K562 (cell line): ENCODE results near the gene DCAF10. TPM values are rescaled to one million over a fixed set of nuclear protein-coding genes. Genes with fewer than 3 reads are reported as not detected.

Experiments used
- ATAC-seq: fragments of 200-7000 bp; cut with Tn5 transposase; 3 replicates; pipeline ENCODE4 v1.9.1; 2020; ENCODE audit warnings: moderate library complexity
- BruUV-seq: library from RNA; stranded (reverse); fragments of 400-500 nt; replicated peaks from 2 replicates; lab custom pipeline; 2021; lab: Mats Ljungman, UMichigan
- CTCF ChIA-PET: fragments of 300-600 bp; formaldehyde crosslinking; extraction: SDS; loops from one replicate; lab custom pipeline; 2021; ENCODE audit warnings: low intra/inter-chr PET ratio; lab: Yijun Ruan, JAX
- POLR2A ChIA-PET: fragments of 300-600, 350-650 bp; sonication (Branson Sonifier 250); formaldehyde crosslinking; extraction: SDS; loops from one replicate; lab custom pipeline; 2021; ENCODE audit warnings: antibody characterized with exemption, inconsistent platforms; lab: Yijun Ruan, JAX
- DNase-seq, 4 experiments: peaks; one replicate each; pipeline versions ENCODE4 v3.0.0 to v3.0.0-alpha.2; 2011 to 2018; ENCODE audit warnings: low spot score in 3 of 4, mixed read lengths in 3 of 4; ENCODE audit errors: extremely low read depth in 1 of 4
- FAIRE-seq: peaks from 2 replicates; lab custom pipeline; 2011; peaks lifted over from hg19 to GRCh38; lab: Jason Lieb, UNC
- H2AFZ ChIP-seq: 2 replicates; pipeline ENCODE4 v1.6.0; 2011; ENCODE audit warnings: low read depth, low read length, control low read depth, inconsistent platforms
- H3K27ac ChIP-seq: fragments of 200-600 bp; 3 replicates; pipeline ENCODE4 v1.8.0; 2011; ENCODE audit warnings: low read depth, mild to moderate bottlenecking, control low read depth, inconsistent platforms, low read length, moderate library complexity, mixed read lengths; ENCODE audit errors: extremely low read depth
- H3K27me3 ChIP-seq, 2 experiments: fragments of 300-600 bp in 1 of 2; 2 replicates in 1 of 2; 3 replicates in 1 of 2; pipeline versions ENCODE4 v1.6.0 to v1.8.0; 2011; ENCODE audit warnings: inconsistent platforms in 2 of 2, low read length in 2 of 2, mild to moderate bottlenecking in 1 of 2, mixed read lengths in 1 of 2, moderate library complexity in 1 of 2; ENCODE audit not compliant: control insufficient read depth in 2 of 2, insufficient read depth in 2 of 2
- H3K36me3 ChIP-seq: fragments of 300-600 bp; 3 replicates; pipeline ENCODE4 v1.8.0; 2011; ENCODE audit warnings: mild to moderate bottlenecking, low read length, inconsistent platforms; ENCODE audit not compliant: control insufficient read depth, insufficient read depth
- H3K4me1 ChIP-seq, 2 experiments: fragments of 200-600 bp in 1 of 2; replicated peaks in 1 of 2; 2 replicates in 1 of 2; 3 replicates in 1 of 2; pipeline versions ENCODE4 v1.5.1 to v1.8.0; 2011; ENCODE audit warnings: inconsistent platforms in 2 of 2, low read length in 2 of 2, mild to moderate bottlenecking in 1 of 2, mixed read lengths in 1 of 2, moderate library complexity in 1 of 2; ENCODE audit not compliant: control insufficient read depth in 2 of 2, insufficient read depth in 2 of 2
- H3K4me2 ChIP-seq: 2 replicates; pipeline ENCODE4 v1.6.1; 2011; ENCODE audit warnings: low read length, control low read depth, inconsistent platforms, mixed read lengths; ENCODE audit not compliant: insufficient read depth
- H3K4me3 ChIP-seq: fragments of 200-600 bp; sonication (generic), shearing (Covaris generic); 2 replicates; pipeline ENCODE4 v1.5.1; 2016; ENCODE audit warnings: control low read depth, inconsistent platforms
- H3K79me2 ChIP-seq: fragments of 200-600 bp; 3 replicates; pipeline ENCODE4 v1.8.0; 2011; ENCODE audit warnings: low read length, inconsistent platforms; ENCODE audit not compliant: control insufficient read depth, insufficient read depth
- H3K9ac ChIP-seq, 2 experiments: 2 replicates each; pipeline versions ENCODE4 v1.6.0 to v1.6.1; 2011; ENCODE audit warnings: low read depth in 2 of 2, low read length in 2 of 2, control low read depth in 1 of 2, inconsistent platforms in 1 of 2, mild to moderate bottlenecking in 1 of 2, mixed read lengths in 1 of 2; ENCODE audit not compliant: insufficient read depth in 1 of 2
- H3K9me1 ChIP-seq: one replicate; pipeline ENCODE4 v1.6.0; 2011; ENCODE audit warnings: inconsistent platforms, mild to moderate bottlenecking, low read length, moderate library complexity; ENCODE audit not compliant: control insufficient read depth, insufficient read depth
- H3K9me3 ChIP-seq: replicated peaks from 2 replicates; pipeline ENCODE4 v1.5.1; 2011; ENCODE audit warnings: low read depth, low read length, inconsistent platforms; ENCODE audit not compliant: control insufficient read depth, insufficient read depth
- H4K20me1 ChIP-seq: replicated peaks from 2 replicates; pipeline ENCODE4 v1.6.1; 2011; ENCODE audit warnings: low read length, inconsistent platforms, mixed read lengths; ENCODE audit not compliant: control insufficient read depth, insufficient read depth
- HDGF ChIP-seq: fragments of 450-650 bp; IDR thresholded peaks from 2 replicates; pipeline ENCODE4 v1.6.1; 2016
- OTX1 ChIP-seq: fragments of 450-650 bp; formaldehyde crosslinking; IDR thresholded peaks from 2 replicates; pipeline ENCODE4 v1.4.0; 2022; ENCODE audit warnings: mild to moderate bottlenecking
- PTRF ChIP-seq: fragments of 450-650 bp; IDR thresholded peaks from 2 replicates; pipeline ENCODE4 v1.6.1; 2016; ENCODE audit warnings: mild to moderate bottlenecking, missing genetic modification characterization, missing compliant biosample characterization
- RBM25 ChIP-seq: fragments of 200-400 bp; formaldehyde crosslinking; IDR thresholded peaks from 2 replicates; pipeline ENCODE4 v1.6.1; 2018; ENCODE audit warnings: low read length, low read depth, moderate library complexity; ENCODE audit not compliant: severe bottlenecking
- TFAM ChIP-seq: fragments of 250-450 bp; sonication (Bioruptor Pico); conservative IDR thresholded peaks from 2 replicates; pipeline ENCODE4 v1.5.0; 2021; ENCODE audit warnings: mild to moderate bottlenecking, moderate library complexity
- ZNF121 ChIP-seq: sonication (generic); formaldehyde crosslinking; conservative IDR thresholded peaks from 2 replicates; pipeline ENCODE4 v1.8.0; 2022; ENCODE audit warnings: missing genetic modification reagents
- WGBS: fragments of 100-300 bp; shearing (Covaris generic); methylation state at CpG from one replicate; pipeline ENCODE4 v1.1.6; 2016; ENCODE audit warnings: low coverage, mixed read lengths; ENCODE audit not compliant: insufficient coverage; ENCODE audit errors: missing lambda C conversion rate; 5-methylcytosine and 5-hydroxymethylcytosine counted together
- in situ Hi-C: fragments of 300-500 bp; cut with MboI; formaldehyde crosslinking; loops from 4 replicates; pipeline ENCODE4 v1.15.0; 2018; ENCODE audit warnings: inconsistent platforms, mixed read lengths
- intact Hi-C: fragments of 100-400 bp; cut with micrococcal nuclease; formaldehyde crosslinking; loops from 2 replicates; pipeline ENCODE4 v1.14.2; 2022
- polyA plus RNA-seq, 8 experiments: library from polyadenylated mRNA; depleted of rRNA in 4 of 8; stranded (reverse) in 5 of 8; unstranded in 3 of 8; fragments of >200 nt; fragmentation: Nextera tagmentation in 2 of 8; fragmentation: Illumina TruSeq in 1 of 8; extraction: Ambion mirVana in 2 of 8; extraction: Trizol in 1 of 8; gene quantifications; 2 replicates each; pipeline versions ENCODE4 v1.2.1 to v1.2.3, GENCODE V29; 2011 to 2014; ENCODE audit warnings: inconsistent platforms in 1 of 8, missing spikeins in 1 of 8
- total RNA-seq, 7 experiments: library from RNA; depleted of rRNA in 6 of 7; stranded (reverse); fragments of >200 nt in 6 of 7; fragmentation: Illumina TruSeq in 2 of 7; extraction: Trizol in 2 of 7; gene quantifications; 2 replicates each; pipeline versions ENCODE4 v1.2.1 to v1.2.3, GENCODE V29; 2011 to 2021; ENCODE audit warnings: low replicate concordance in 1 of 7
- TF ChIP-seq, protein P1 (sequence below): fragments of 450-650 bp; IDR thresholded peaks from 2 replicates; pipeline ENCODE4 v1.6.1; 2016; ENCODE audit warnings: mild to moderate bottlenecking

The DCAF10 gene
- total and polyA plus RNA-seq, 9 of the 15 experiments (the other 6 are each of a cell fraction or from before 2014, with no cell fraction given): 6.8 to 40.1 (median 16.9) TPM

DNA sequence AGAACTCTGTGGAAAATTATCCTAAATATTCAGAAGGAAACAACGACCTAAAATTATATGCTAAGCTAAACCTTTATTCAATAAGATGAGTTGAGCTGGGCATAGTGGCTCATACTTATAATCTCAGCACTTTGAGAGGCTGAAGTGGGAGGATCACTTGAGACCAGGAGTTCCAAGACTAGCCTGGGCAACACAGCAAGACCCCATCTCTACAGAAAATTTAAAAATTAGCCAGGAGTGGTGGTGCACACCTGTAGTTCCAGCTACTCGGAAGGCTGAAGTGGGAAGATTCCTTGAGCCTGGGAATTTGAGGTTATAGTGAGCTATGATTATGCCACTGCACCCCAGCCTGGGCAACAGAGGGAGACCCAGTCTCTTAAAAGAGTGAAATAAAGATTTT, 51.6 kb downstream of the DCAF10 start:
- no peaks in the 10 kb centered on the region for H3K9me1 ChIP-seq
- H3K4me3 ChIP-seq: no peak overlapping the region
- no peak overlapping the region for H2AFZ ChIP-seq
- no peaks in the 10 kb centered on the region for H3K9me3 ChIP-seq
- intact Hi-C loops: no loop called here
- H4K20me1 ChIP-seq: no peaks in the 10 kb centered on the region
- no peaks in the 10 kb centered on the region for H3K4me1 ChIP-seq
- in situ Hi-C loops: no loop called here
- no peak overlapping the region for H3K4me2 ChIP-seq
- H3K79me2 ChIP-seq: no peaks in the 10 kb centered on the region
- FAIRE-seq (no peak), ATAC-seq (no peak), DNase-seq (no peak)
- TF ChIP-seq TFAM (CRISPR knock-in tag): no peak
- TF ChIP-seq PTRF (tag): no peak
- peak; percentile 42 for TF ChIP-seq RBM25
- TF ChIP-seq OTX1 (CRISPR knock-in tag): no peak
- no peak for TF ChIP-seq HDGF
- TF ChIP-seq ZNF121: peak; percentile 87
- TF ChIP-seq, protein P1, sequence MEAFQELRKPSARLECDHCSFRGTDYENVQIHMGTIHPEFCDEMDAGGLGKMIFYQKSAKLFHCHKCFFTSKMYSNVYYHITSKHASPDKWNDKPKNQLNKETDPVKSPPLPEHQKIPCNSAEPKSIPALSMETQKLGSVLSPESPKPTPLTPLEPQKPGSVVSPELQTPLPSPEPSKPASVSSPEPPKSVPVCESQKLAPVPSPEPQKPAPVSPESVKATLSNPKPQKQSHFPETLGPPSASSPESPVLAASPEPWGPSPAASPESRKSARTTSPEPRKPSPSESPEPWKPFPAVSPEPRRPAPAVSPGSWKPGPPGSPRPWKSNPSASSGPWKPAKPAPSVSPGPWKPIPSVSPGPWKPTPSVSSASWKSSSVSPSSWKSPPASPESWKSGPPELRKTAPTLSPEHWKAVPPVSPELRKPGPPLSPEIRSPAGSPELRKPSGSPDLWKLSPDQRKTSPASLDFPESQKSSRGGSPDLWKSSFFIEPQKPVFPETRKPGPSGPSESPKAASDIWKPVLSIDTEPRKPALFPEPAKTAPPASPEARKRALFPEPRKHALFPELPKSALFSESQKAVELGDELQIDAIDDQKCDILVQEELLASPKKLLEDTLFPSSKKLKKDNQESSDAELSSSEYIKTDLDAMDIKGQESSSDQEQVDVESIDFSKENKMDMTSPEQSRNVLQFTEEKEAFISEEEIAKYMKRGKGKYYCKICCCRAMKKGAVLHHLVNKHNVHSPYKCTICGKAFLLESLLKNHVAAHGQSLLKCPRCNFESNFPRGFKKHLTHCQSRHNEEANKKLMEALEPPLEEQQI: no peak
- WGBS: 62% methylated on average over 2 of the region's 2 CpGs
- ChIA-PET CTCF (no interaction called here), POLR2A (interaction anchor here (0.5 to 1.3 kb wide), 2 partner anchors 8 to 539 kb away, joined by 3 to 5 read pairs; no protein-coding TSS in a partner anchor)
- no peak overlapping the region for H3K27ac ChIP-seq
- H3K36me3 ChIP-seq: peaks cover 42% of the 10 kb centered on the region; the same call in 2 of the 3 replicates
- no TSS peak for BruUV-seq
- no peaks in the 10 kb centered on the region for H3K27me3 ChIP-seq
- H3K9ac ChIP-seq: no peak overlapping the region
